K562 (cell line): ENCODE data around the gene IL13RA1. TPM values are rescaled to one million over a fixed set of nuclear protein-coding genes. Genes with fewer than 3 reads are reported as not detected.

ENCODE experiments used
- JUN ChIP-seq, 2 experiments: sonication (generic) in 1 of 2; formaldehyde crosslinking in 1 of 2; IDR thresholded peaks; 2 replicates each; pipeline versions ENCODE4 v1.6.1 to v1.8.0; 2012 to 2022; ENCODE audit warnings: borderline replicate concordance in 2 of 2, mild to moderate bottlenecking in 2 of 2, improper control_type of control experiment in 1 of 2, low read depth in 1 of 2, low read length in 1 of 2, missing genetic modification reagents in 1 of 2
- JUND ChIP-seq, 2 experiments: IDR thresholded peaks; 2 replicates in 1 of 2; 3 replicates in 1 of 2; pipeline ENCODE4 v1.6.1; 2011; ENCODE audit warnings: borderline replicate concordance in 2 of 2, low read depth in 2 of 2, low read length in 2 of 2, improper control_type of control experiment in 1 of 2, missing biosample characterization in 1 of 2, missing genetic modification characterization in 1 of 2, missing genetic modification reagents in 1 of 2
- KDM1A ChIP-seq, 2 experiments: fragments of 450-650 bp; IDR thresholded peaks; 2 replicates each; pipeline ENCODE4 v1.6.1; 2016; ENCODE audit warnings: mild to moderate bottlenecking in 2 of 2
- LEF1 ChIP-seq: fragments of 450-650 bp; IDR thresholded peaks from 2 replicates; pipeline ENCODE4 v1.6.1; 2016; ENCODE audit warnings: mild to moderate bottlenecking
- MAFG ChIP-seq: fragments of 450-650 bp; conservative IDR thresholded peaks from 2 replicates; pipeline ENCODE4 v1.6.1; 2016; ENCODE audit warnings: missing genetic modification characterization, missing compliant biosample characterization
- MECOM ChIP-seq: fragments of 250-450 bp; sonication (Bioruptor Pico); IDR thresholded peaks from 2 replicates; pipeline ENCODE4 v1.8.0; 2022; ENCODE audit warnings: inconsistent platforms
- NR2C1 ChIP-seq, 2 experiments: fragments of 450-650 bp; IDR thresholded peaks; 2 replicates each; pipeline ENCODE4 v1.6.1; 2017; ENCODE audit warnings: mild to moderate bottlenecking in 2 of 2, antibody characterized with exemption in 1 of 2, inconsistent platforms in 1 of 2, missing compliant biosample characterization in 1 of 2, missing genetic modification characterization in 1 of 2
- RBM39 ChIP-seq: fragments of 200-400 bp; formaldehyde crosslinking; optimal IDR thresholded peaks from 2 replicates; pipeline ENCODE3; 2018; ENCODE audit warnings: low read depth, low read length
- STAT5A ChIP-seq: IDR thresholded peaks from 2 replicates; pipeline ENCODE4 v1.6.1; 2012; ENCODE audit warnings: low read length, inconsistent platforms, borderline replicate concordance
- TBL1XR1 ChIP-seq, 2 experiments: IDR thresholded peaks; 2 replicates each; pipeline ENCODE4 v1.6.1; 2012; ENCODE audit warnings: improper control_type of control experiment in 2 of 2, low read length in 2 of 2, mild to moderate bottlenecking in 1 of 2
- TCF3 ChIP-seq: sonication (generic); formaldehyde crosslinking; IDR thresholded peaks from 2 replicates; pipeline ENCODE4 v1.4.0; 2020; ENCODE audit warnings: mild to moderate bottlenecking, missing genetic modification reagents
- TEAD4 ChIP-seq, 2 experiments: sonication (generic) in 1 of 2; formaldehyde crosslinking in 1 of 2; IDR thresholded peaks; 2 replicates each; pipeline versions ENCODE4 v1.6.1 to v1.8.0; 2012 to 2022; ENCODE audit warnings: borderline replicate concordance in 1 of 2, inconsistent platforms in 1 of 2, low read length in 1 of 2, mild to moderate bottlenecking in 1 of 2, missing genetic modification reagents in 1 of 2
- ZNF316 ChIP-seq: fragments of 450-650 bp; IDR thresholded peaks from 2 replicates; pipeline ENCODE4 v1.6.1; 2016
- polyA plus RNA-seq, 8 experiments: library from polyadenylated mRNA; depleted of rRNA in 4 of 8; stranded (reverse) in 5 of 8; unstranded in 3 of 8; fragments of >200 nt; fragmentation: Nextera tagmentation in 2 of 8; fragmentation: Illumina TruSeq in 1 of 8; extraction: Ambion mirVana in 2 of 8; extraction: Trizol in 1 of 8; gene quantifications; 2 replicates each; pipeline versions ENCODE4 v1.2.1 to v1.2.3, GENCODE V29; 2011 to 2014; ENCODE audit warnings: inconsistent platforms in 1 of 8, missing spikeins in 1 of 8
- total RNA-seq, 7 experiments: library from RNA; depleted of rRNA in 6 of 7; stranded (reverse); fragments of >200 nt in 6 of 7; fragmentation: Illumina TruSeq in 2 of 7; extraction: Trizol in 2 of 7; gene quantifications; 2 replicates each; pipeline versions ENCODE4 v1.2.1 to v1.2.3, GENCODE V29; 2011 to 2021; ENCODE audit warnings: low replicate concordance in 1 of 7
- TF ChIP-seq, protein P1 (sequence below), 2 experiments: fragments of 450-650 bp; conservative IDR thresholded peaks; 2 replicates each; pipeline ENCODE4 v1.6.1; 2017; ENCODE audit warnings: mild to moderate bottlenecking in 2 of 2, moderate library complexity in 2 of 2
- TF ChIP-seq, protein P2 (sequence below): fragments of 450-650 bp; IDR thresholded peaks from 2 replicates; pipeline ENCODE4 v1.6.1; 2016
- TF ChIP-seq, protein P3 (sequence below), 2 experiments: fragments of 450-650 bp in 1 of 2; sonication (generic) in 1 of 2; formaldehyde crosslinking in 1 of 2; IDR thresholded peaks in 1 of 2; conservative IDR thresholded peaks in 1 of 2; 2 replicates each; pipeline versions ENCODE4 v1.6.1 to v1.8.1; 2016 to 2023; ENCODE audit warnings: mild to moderate bottlenecking in 2 of 2, moderate library complexity in 2 of 2, inconsistent platforms in 1 of 2, missing genetic modification reagents in 1 of 2
- TF ChIP-seq, protein P4 (sequence below): fragments of 450-650 bp; formaldehyde crosslinking; IDR thresholded peaks from 2 replicates; pipeline ENCODE4 v1.4.0; 2022; ENCODE audit warnings: missing genetic modification characterization
- TF ChIP-seq, protein P5 (sequence below), 2 experiments: IDR thresholded peaks in 1 of 2; conservative IDR thresholded peaks in 1 of 2; 2 replicates each; pipeline ENCODE4 v1.6.1; 2016; ENCODE audit warnings: low read depth in 2 of 2, mild to moderate bottlenecking in 1 of 2, missing compliant biosample characterization in 1 of 2, missing genetic modification characterization in 1 of 2, moderate library complexity in 1 of 2

Gene IL13RA1
- total and polyA plus RNA-seq, 9 of the 15 experiments (the other 6 are each of a cell fraction or from before 2014, with no cell fraction given) = 2.9 to 22.9 (median 12.2) TPM

DNA sequence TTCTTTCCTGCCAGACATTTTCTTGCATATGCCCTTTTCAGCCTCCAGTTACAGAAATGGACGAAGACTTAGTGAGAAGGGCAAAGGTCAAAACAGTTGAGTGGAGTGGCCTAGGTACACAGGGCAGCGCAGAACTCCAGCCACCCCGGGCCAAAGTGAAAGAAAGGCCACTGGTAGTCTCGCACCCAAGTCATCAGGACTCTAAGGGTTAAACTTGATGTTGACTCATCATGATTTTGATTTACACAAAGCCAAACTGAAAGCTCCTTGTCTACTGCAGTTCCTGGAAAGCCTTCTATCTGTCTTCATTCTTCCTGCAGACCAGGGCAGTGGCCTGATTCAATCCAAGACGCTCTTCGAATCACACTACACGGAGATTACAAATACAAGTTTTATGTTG, 2.6 kb upstream of the IL13RA1 start (continued):
- TF ChIP-seq LEF1 (peak; percentile 42; the same call in 1 of the 2 replicates), TCF3 (peak; percentile 54), NR2C1 (IDR thresholded peaks at IDR 0.05) (no peak), NR2C1 (tag; IDR thresholded peaks at IDR 0.05) (peak; percentile 65), STAT5A (peak; percentile 82), JUND (IDR thresholded peaks at IDR 0.05; ENCODE audit: borderline replicate concordance, low read depth, low read length) (peak; percentile 93), JUND (tag; IDR thresholded peaks at IDR 0.05; ENCODE audit: borderline replicate concordance, low read depth, low read length) (peak; percentile 96; the same call in 2 of the 3 replicates), MECOM (CRISPR knock-in tag) (peak; percentile 88), JUN (IDR thresholded peaks at IDR 0.05; ENCODE audit: borderline replicate concordance, low read depth, low read length) (0 out of 2 replicates have a peak, but pooled peaks have one; percentile 39), JUN (CRISPR knock-in tag; IDR thresholded peaks at IDR 0.05; ENCODE audit: borderline replicate concordance) (no peak), RBM39 (no peak), ZNF316 (peak; percentile 77), TEAD4 (IDR thresholded peaks at IDR 0.05; ENCODE audit: low read length) (peak; percentile 45; the same call in 1 of the 2 replicates), TEAD4 (CRISPR knock-in tag; IDR thresholded peaks at IDR 0.05; ENCODE audit: borderline replicate concordance) (no peak), TBL1XR1 (IDR thresholded peaks at IDR 0.05; ENCODE audit: low read length in 2 of 2) (peak in 1 of 2 experiments; percentile 64; a peak in 2 of 4 replicates), KDM1A (IDR thresholded peaks at IDR 0.05) (peak; percentile 99), MAFG (peak; percentile 56)
- TF ChIP-seq, protein P1, sequence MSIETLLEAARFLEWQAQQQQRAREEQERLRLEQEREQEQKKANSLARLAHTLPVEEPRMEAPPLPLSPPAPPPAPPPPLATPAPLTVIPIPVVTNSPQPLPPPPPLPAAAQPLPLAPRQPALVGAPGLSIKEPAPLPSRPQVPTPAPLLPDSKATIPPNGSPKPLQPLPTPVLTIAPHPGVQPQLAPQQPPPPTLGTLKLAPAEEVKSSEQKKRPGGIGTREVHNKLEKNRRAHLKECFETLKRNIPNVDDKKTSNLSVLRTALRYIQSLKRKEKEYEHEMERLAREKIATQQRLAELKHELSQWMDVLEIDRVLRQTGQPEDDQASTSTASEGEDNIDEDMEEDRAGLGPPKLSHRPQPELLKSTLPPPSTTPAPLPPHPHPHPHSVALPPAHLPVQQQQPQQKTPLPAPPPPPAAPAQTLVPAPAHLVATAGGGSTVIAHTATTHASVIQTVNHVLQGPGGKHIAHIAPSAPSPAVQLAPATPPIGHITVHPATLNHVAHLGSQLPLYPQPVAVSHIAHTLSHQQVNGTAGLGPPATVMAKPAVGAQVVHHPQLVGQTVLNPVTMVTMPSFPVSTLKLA (conservative IDR thresholded peaks at IDR 0.05) = 0 out of 4 replicates have a peak, but pooled peaks of 1 of the 2 experiments have one; percentile 43
- TF ChIP-seq, protein P2, sequence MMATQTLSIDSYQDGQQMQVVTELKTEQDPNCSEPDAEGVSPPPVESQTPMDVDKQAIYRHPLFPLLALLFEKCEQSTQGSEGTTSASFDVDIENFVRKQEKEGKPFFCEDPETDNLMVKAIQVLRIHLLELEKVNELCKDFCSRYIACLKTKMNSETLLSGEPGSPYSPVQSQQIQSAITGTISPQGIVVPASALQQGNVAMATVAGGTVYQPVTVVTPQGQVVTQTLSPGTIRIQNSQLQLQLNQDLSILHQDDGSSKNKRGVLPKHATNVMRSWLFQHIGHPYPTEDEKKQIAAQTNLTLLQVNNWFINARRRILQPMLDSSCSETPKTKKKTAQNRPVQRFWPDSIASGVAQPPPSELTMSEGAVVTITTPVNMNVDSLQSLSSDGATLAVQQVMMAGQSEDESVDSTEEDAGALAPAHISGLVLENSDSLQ = peak; percentile 77
- TF ChIP-seq, protein P3, sequence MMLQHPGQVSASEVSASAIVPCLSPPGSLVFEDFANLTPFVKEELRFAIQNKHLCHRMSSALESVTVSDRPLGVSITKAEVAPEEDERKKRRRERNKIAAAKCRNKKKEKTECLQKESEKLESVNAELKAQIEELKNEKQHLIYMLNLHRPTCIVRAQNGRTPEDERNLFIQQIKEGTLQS (IDR thresholded peaks at IDR 0.05) = peak; percentile 85
- TF ChIP-seq, protein P3 (CRISPR knock-in tag; conservative IDR thresholded peaks at IDR 0.05) = no peak
- TF ChIP-seq, protein P4, sequence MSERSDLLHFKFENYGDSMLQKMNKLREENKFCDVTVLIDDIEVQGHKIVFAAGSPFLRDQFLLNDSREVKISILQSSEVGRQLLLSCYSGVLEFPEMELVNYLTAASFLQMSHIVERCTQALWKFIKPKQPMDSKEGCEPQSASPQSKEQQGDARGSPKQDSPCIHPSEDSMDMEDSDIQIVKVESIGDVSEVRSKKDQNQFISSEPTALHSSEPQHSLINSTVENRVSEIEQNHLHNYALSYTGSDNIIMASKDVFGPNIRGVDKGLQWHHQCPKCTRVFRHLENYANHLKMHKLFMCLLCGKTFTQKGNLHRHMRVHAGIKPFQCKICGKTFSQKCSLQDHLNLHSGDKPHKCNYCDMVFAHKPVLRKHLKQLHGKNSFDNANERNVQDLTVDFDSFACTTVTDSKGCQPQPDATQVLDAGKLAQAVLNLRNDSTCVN (CRISPR knock-in tag) = no peak
- TF ChIP-seq, protein P5, sequence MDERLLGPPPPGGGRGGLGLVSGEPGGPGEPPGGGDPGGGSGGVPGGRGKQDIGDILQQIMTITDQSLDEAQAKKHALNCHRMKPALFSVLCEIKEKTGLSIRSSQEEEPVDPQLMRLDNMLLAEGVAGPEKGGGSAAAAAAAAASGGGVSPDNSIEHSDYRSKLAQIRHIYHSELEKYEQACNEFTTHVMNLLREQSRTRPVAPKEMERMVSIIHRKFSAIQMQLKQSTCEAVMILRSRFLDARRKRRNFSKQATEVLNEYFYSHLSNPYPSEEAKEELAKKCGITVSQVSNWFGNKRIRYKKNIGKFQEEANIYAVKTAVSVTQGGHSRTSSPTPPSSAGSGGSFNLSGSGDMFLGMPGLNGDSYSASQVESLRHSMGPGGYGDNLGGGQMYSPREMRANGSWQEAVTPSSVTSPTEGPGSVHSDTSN (CRISPR knock-in tag; IDR thresholded peaks at IDR 0.05; ENCODE audit: low read depth) = no peak
- TF ChIP-seq, protein P5 (tag; conservative IDR thresholded peaks at IDR 0.05; ENCODE audit: low read depth) = peak; percentile 91
